Ectodermal cell (in vitro differentiated cells): ENCODE measurements around the gene TOMM20L.
"Not testable (repeated sequence)": the region's sequence is repeated elsewhere in the genome, so short reads cannot be mapped to it uniquely, and the experiment has no call there.

Source experiments
- H3K27ac ChIP-seq: 2 replicates; pipeline ENCODE4 v1.7.0; 2013; ENCODE audit warnings: mild to moderate bottlenecking, low read depth, low read length; ENCODE audit not compliant: insufficient read depth, poor library complexity, severe bottlenecking
- H3K27me3 ChIP-seq: 2 replicates; pipeline ENCODE4 v1.7.0; 2013; ENCODE audit warnings: mild to moderate bottlenecking, low read length; ENCODE audit not compliant: insufficient read depth, control insufficient read depth, poor library complexity, severe bottlenecking
- H3K36me3 ChIP-seq: one replicate; pipeline ENCODE4 v1.7.0; 2013; ENCODE audit warnings: low read length; ENCODE audit not compliant: control insufficient read depth, insufficient read depth
- H3K4me1 ChIP-seq: one replicate; pipeline ENCODE4 v1.7.0; 2013; ENCODE audit warnings: low read length; ENCODE audit not compliant: control insufficient read depth, insufficient read depth
- H3K4me3 ChIP-seq: 2 replicates; pipeline ENCODE4 v1.7.0; 2013; ENCODE audit warnings: low read depth, low read length, control low read depth; ENCODE audit not compliant: insufficient read depth
- H3K9me3 ChIP-seq: 2 replicates; pipeline ENCODE4 v1.7.0; 2013; ENCODE audit warnings: mild to moderate bottlenecking, low read length, moderate library complexity; ENCODE audit not compliant: control insufficient read depth
- WGBS, 2 experiments: methylation state at CpG; one replicate each; pipeline ENCODE4 v1.1.7; 2013; ENCODE audit warnings: missing lambda C conversion rate in 2 of 2; 5-methylcytosine and 5-hydroxymethylcytosine counted together

Gene TOMM20L

DNA sequence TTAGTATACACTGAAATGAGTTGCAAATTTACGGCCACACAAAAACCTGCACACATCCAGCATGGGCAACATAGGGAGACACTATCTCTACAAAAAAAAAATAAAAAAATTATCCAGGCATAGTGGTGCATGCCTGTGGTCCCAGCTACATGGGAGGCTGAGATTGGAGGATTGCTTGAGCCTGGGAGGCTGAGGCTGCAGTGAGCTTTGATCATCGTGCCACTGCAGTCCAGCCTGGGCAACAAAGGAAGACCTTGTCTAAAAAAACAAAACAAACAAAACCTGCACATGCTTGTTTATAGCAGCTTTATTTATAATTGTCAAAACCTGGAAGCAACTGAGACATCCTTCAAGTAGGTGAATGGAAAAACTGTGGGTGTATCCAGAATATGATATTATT, 4.9 kb upstream of the TOMM20L start:
- Histone ChIP-seq H3K4me3 (no peak overlapping the region), H3K9me3 (no peaks in the 10 kb centered on the region), H3K36me3 (no peaks in the 10 kb centered on the region), H3K4me1 (no peaks in the 10 kb centered on the region), H3K27me3 (peaks cover 13% of the 10 kb centered on the region), H3K27ac (no peak overlapping the region)
- WGBS, 2 experiments = 93 to 96% methylated on average over 2 of the region's 2 CpGs

DNA sequence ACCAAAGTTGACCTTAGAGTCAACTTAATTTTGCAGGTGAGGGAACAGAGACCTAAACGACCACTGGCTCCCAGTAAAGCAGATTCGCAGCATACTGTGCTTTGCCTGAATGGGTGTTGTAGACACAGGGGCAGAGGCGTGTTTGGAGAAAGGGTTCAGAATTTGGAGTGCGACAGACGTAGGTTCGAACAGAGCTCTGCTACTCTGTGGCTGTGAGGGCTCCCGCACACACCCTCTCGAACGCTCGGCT, 243 bp upstream of the TOMM20L start:
- Histone ChIP-seq H3K36me3 (no peaks in the 10 kb centered on the region), H3K9me3 (no peaks in the 10 kb centered on the region), H3K27me3 (peaks cover 28% of the 10 kb centered on the region), H3K4me1 (no peaks in the 10 kb centered on the region), H3K4me3 (peak overlapping the region; percentile 56), H3K27ac (no peak overlapping the region)
- WGBS, 2 experiments = 12 to 15% methylated on average over 10 of the region's 10 CpGs

DNA sequence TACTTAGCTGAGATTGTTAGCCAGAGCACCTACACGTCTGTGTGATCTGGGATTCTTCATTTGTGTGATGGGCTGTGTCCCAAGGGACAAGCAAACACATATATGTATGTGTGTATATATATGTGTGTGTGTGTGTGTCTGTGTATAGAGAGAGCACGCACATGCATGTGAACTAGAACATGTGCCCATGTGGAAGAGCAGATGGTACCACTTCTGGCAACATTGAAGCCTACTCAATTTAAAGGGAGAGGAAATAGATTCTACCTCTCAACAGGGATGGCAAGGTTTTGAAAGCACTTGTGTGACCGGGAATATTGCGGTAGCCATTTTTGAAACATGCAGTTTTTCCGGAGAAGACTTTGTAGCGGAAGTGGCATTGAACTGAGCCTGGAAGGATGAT, 1.4 kb downstream of the TOMM20L start:
- WGBS, 2 experiments = 93 to 96% methylated on average over 6 of the region's 6 CpGs
- Histone ChIP-seq H3K27me3 (peaks cover 28% of the 10 kb centered on the region), H3K4me1 (no peaks in the 10 kb centered on the region), H3K9me3 (no peaks in the 10 kb centered on the region), H3K4me3 (no peak overlapping the region), H3K27ac (no peak overlapping the region), H3K36me3 (no peaks in the 10 kb centered on the region)

DNA sequence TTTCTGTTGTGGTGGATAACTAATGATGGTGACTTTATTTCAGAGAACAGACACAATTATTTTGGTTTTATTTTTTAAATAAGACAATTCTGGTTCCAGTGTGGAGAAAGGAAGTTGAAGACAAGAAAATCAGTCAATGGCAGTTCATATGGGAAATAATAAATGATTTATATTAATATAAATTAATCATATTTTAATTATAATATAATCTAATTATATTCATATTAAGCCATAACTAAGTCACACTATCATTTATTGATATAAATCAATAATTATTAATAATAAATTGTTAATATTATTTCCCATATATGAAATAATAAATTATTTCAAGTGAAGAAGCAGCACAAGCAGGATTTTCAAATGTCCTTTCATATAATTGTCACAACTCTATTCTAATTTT, 2.8 kb downstream of the TOMM20L start:
- Histone ChIP-seq H3K27me3 (peaks cover 28% of the 10 kb centered on the region), H3K27ac (no peak overlapping the region), H3K4me1 (no peaks in the 10 kb centered on the region), H3K9me3 (no peaks in the 10 kb centered on the region), H3K36me3 (no peaks in the 10 kb centered on the region), H3K4me3 (no peak overlapping the region)

DNA sequence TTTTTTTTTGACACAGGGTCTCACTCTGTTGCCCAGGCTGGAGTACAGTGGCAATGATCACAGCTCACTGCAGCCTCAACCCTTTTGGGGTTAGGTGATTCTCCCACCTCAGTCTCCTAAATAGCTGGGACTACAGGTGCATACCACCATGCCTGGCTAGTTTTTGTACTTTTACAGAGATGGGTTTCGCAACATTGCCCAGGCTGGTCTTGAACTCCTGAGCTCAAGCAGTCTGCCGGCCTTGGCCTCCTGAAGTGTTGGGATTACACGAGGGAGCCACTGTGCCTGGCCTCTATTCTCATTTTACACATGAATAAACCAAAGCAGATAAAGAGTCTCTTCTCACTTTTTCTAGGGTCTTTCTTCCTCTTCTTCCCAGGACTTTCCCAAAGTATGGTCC, 3.2 kb downstream of the TOMM20L start:
- H3K4me1 ChIP-seq = no peaks in the 10 kb centered on the region
- WGBS, 2 experiments = 80 to 90% methylated on average over 3 of the region's 3 CpGs

GRCh38 chr14:58401587-58401986, 5.9 kb downstream of the TOMM20L start:
- 66 to 83% methylated on average over 3 of the region's 3 CpGs for WGBS, 2 experiments
- no peak overlapping the region for H3K27ac ChIP-seq
- no peaks in the 10 kb centered on the region for H3K36me3 ChIP-seq
- H3K27me3 ChIP-seq = peaks cover 7% of the 10 kb centered on the region
- H3K9me3 ChIP-seq = no peaks in the 10 kb centered on the region
- H3K4me1 ChIP-seq = no peaks in the 10 kb centered on the region
- no peak overlapping the region for H3K4me3 ChIP-seq

More for the DNA sequence above, 3.2 kb downstream of the TOMM20L start:
- no peak overlapping the region for H3K27ac ChIP-seq
- no peaks in the 10 kb centered on the region for H3K9me3 ChIP-seq
- H3K36me3 ChIP-seq = no peaks in the 10 kb centered on the region
- H3K27me3 ChIP-seq = peaks cover 28% of the 10 kb centered on the region
- H3K4me3 ChIP-seq = no peak overlapping the region

GRCh38 chr14:58408681-58409215, 13.0 kb downstream of the TOMM20L start:
- 96 to 99% methylated on average over 3 of the region's 3 CpGs for WGBS, 2 experiments
- Histone ChIP-seq H3K36me3 (peaks cover 22% of the 10 kb centered on the region), H3K27me3 (no peaks in the 10 kb centered on the region), H3K4me1 (no peaks in the 10 kb centered on the region), H3K9me3 (no peaks in the 10 kb centered on the region), H3K27ac (no peak overlapping the region), H3K4me3 (no peak overlapping the region)

GRCh38 chr14:58414845-58415244, 19.1 kb downstream of the TOMM20L start:
- peaks cover 7% of the 10 kb centered on the region for H3K4me1 ChIP-seq
- WGBS, 2 experiments = 85 to 95% methylated on average over 1 of the region's 1 CpG
- H3K9me3 ChIP-seq = no peaks in the 10 kb centered on the region
- peaks cover 32% of the 10 kb centered on the region for H3K36me3 ChIP-seq
- no peaks in the 10 kb centered on the region for H3K27me3 ChIP-seq
- H3K27ac ChIP-seq = no peak overlapping the region
- no peak overlapping the region for H3K4me3 ChIP-seq

DNA sequence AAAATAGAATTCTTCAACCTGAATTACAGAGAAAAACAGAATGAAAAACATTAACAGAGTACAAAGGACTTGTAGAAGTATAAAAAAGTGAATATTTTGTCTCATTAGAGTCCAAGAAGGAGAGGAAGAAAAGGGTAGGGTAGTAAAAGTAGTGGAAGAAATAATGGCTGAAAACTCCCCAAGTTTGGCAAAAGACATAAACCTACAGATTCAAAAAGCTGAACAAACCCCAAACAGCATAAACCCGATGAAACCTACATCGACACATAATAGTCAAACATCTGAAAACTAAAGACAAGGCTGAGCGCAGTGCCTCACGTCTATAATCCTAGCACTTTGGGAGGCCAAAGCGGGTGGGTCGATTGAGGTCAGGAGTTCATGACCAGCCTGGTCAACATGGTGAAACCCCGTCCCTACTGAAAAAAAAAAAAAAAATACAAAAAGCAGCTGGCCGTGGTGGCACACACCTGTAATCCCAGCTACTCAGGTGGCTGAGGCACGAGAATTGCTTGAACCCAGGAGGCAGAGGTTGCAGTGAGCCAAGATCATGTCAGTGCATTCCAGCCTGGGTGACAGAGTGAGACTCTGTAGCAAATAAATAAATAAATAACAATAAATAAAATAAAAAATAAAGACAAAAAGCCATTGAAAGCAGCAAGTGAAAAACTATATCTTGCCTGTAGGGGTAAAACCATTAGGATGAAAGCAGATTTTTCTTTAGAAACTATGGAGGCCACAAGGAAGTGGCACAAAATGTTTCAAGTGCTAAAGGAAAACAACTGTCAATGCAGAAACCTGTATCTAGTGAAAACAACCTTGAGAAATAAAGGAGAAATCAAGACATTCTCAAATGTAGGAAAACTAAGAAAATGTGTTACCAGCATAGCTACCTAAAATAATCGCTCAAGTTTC, 20.2 kb downstream of the TOMM20L start:
- WGBS, 2 experiments = 93 to 94% methylated on average over 10 of the region's 10 CpGs
- no peaks in the 10 kb centered on the region for H3K9me3 ChIP-seq
- H3K36me3 ChIP-seq = peaks cover 25% of the 10 kb centered on the region
- H3K27ac ChIP-seq = no peak overlapping the region
- peaks cover 7% of the 10 kb centered on the region for H3K4me1 ChIP-seq
- H3K27me3 ChIP-seq = no peaks in the 10 kb centered on the region
- no peak overlapping the region for H3K4me3 ChIP-seq

DNA sequence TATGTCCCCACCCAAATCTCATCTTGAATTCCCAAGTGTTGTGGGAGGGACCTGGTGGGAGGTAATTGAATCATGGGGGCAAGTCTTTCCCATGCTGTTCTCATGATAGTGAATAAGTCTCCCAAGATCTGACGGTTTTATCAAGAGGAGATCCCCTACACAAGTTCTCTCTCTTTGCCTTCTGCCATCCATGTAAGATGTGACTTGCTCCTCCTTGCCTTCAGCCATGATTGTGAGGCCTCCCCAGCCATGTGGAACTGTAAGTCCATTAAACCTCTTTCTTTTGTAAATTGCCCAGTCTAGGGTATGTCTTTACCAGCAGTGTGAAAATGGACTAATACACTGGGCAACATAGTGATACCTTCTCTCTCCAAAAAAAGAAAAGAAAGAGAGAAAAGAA, 21.2 kb downstream of the TOMM20L start:
- not testable (repeated sequence) for H3K27ac ChIP-seq, H3K9me3 ChIP-seq, H3K27me3 ChIP-seq, H3K4me3 ChIP-seq, H3K4me1 ChIP-seq
- WGBS, 2 experiments = 87 to 91% methylated on average over 1 of the region's 1 CpG
- peaks cover 25% of the 10 kb centered on the region for H3K36me3 ChIP-seq
